ENCODE data around the gene ANXA11. TPM values are rescaled to one million over a fixed set of nuclear protein-coding genes. Genes with fewer than 3 reads are reported as not detected.

Gene ANXA11
- total RNA-seq, 1 donor from 2014 or later, result 237 TPM

DNA sequence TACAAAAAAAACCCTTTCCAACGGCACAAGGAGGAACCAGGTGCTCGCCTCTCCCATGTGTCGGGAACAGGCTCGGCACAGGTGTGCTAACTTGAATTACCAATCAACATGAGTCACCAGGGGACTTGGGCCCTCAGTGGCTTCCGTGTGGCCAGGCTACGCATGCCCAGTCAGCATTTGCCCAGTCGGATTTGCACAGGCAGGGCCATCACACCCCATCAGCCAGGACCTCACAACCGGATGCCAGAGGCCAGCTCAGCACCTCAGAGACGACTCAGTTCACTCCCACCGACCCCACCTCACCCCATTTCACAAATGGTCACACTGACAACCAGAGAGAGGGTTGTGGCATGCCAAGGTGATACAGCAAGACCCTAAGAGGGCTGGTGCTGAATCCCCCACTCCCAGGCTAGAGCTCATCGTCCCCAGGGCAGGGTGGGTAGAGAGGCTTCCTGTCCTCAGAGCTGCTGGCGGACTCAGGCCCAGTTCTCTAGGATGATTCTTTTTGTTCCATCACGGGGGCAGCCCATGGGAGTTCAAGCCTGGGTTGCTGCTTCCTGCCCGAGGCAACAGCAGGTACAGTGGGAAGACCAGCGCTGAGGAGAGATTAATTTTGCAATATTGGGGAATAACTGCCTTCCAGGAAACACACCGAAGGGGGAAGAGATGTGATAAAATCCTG is 13.6 kb downstream of the ANXA11 start:
- intact Hi-C loops (cut with micrococcal nuclease), result no loop called here

DNA sequence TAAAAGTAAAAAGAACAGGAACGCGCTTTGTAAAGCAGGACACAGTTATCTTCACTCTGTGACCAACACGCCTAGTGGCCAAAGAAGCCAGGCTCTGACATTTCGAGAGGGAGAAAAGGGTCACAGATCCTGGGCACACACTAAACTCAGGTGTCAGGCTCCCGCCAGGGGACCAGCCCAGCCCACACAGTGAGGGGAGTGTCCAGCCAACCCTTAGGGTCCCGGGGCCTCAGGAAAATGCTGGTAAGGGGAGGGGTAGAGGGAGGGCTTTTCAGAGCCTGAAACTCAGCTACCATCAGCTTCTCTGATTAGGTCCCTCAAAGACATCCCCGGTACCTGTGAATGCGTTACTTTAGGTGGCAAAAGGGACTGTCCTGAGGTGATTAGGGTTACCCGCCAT is 16.6 kb downstream of the ANXA11 start:
- intact Hi-C loops (cut with micrococcal nuclease), result loop anchor here (5.0 to 10.0 kb wide), 3 partner anchors 339 to 1124 kb away; partner anchors contain the start of gene ZMIZ1

GRCh38 chr10:80187465-80188409 is 17.6 kb downstream of the ANXA11 start:
- intact Hi-C loops (cut with micrococcal nuclease), result loop anchor here (1.0 to 10.0 kb wide), 9 partner anchors 9 to 1123 kb away; partner anchors contain the start of genes TSPAN14 and ZMIZ1

DNA sequence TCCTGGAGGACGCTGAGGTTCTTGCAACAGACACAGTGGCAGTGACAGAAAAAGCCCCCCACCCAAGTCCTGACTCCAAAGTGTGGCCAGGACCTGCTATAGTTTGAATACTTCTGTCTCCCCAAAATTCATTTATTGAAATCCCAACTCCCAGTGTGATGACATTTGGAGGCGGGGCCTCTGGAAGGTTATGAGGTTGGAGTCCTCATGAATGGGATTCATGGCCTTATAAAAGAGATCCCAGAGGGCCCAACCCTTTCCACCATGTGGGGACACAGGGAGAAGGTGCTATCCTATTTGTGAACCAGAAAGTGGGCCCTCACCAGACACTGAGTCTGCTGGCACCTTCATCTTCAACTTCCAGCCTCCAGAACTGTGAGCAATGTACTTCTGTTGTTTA is 18.3 kb downstream of the ANXA11 start:
- intact Hi-C loops (cut with micrococcal nuclease), result loop anchor here (1.0 to 10.0 kb wide), 9 partner anchors 9 to 1122 kb away; partner anchors contain the start of genes TSPAN14 and ZMIZ1

- intact Hi-C loops (cut with micrococcal nuclease), result loop anchor here (1.0 to 10.0 kb wide), 9 partner anchors 10 to 1122 kb away; partner anchors contain the start of genes TSPAN14 and ZMIZ1
Measured at GRCh38 chr10:80186364-80187012, 18.8 kb downstream of the ANXA11 start.

DNA sequence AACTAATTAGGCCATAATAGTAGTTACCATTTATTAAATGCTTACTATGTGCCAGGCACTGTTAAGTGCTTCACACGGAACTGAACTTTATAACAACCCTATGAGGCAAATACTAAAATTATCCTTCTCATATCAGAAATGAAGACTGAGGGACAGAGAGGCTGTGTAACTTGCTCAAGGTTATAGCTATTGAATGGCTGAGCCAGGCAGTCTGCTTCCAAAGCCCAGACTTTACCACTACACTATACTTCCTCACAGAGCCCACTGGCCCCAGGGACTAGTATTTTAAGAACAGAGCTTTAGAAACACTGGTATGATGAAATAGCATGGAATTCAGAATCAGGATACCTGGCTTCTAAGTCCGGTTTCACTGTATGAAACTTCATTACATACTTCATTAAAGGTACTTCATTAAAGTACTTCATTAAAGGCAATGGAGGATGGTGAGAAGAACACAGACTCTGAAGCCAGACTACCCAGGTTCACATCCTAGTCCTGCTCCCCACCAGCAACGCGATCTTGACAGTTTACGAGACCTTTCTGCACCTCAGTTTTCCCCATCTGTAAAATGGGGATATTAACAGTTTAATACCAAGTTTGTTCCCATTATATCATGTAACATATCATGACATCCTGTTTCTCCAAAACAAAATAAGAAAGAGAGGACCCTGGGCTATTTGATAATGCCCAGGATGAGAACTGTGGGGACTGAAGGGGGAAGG is 19.6 kb downstream of the ANXA11 start:
- intact Hi-C loops (cut with micrococcal nuclease), result loop anchor here (5.0 to 10.0 kb wide), 3 partner anchors 342 to 1121 kb away; partner anchors contain the start of gene ZMIZ1

GRCh38 chr10:80184291-80184690 is 21.0 kb downstream of the ANXA11 start:
- intact Hi-C loops (cut with micrococcal nuclease), result loop anchor here (10.0 kb wide), 2 partner anchors 1039 to 1119 kb away; partner anchors contain the start of gene ZMIZ1

GRCh38 chr10:80183436-80183835 is 21.9 kb downstream of the ANXA11 start:
- intact Hi-C loops (cut with micrococcal nuclease), result loop anchor here (10.0 kb wide), 2 partner anchors 1039 to 1119 kb away; partner anchors contain the start of gene ZMIZ1

DNA sequence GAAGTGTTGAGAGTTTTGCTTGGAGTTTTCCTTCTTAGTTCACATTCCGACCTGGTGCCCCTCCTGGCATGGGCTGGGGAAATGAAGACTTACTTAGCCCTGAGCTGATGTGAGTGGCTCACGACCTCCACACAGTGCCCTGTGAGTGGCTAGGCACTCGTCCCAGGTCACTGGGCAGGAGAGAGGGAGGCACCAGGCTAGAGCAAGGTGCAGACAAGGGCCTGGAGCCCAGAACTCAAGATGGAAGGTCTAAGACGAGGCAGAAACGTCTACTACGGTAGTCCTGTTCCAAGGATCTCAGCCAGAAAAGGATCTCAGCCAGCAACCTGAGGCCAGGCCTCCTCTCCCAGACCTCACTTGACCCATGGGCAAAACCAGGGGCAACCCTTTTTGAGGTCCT is 22.4 kb downstream of the ANXA11 start:
- intact Hi-C loops (cut with micrococcal nuclease), result loop anchor here (10.0 kb wide), 2 partner anchors 1038 to 1118 kb away; partner anchors contain the start of gene ZMIZ1

- intact Hi-C loops (cut with micrococcal nuclease), result no loop called here
Measured at GRCh38 chr10:80177781-80178636, 27.3 kb downstream of the ANXA11 start.

- intact Hi-C loops (cut with micrococcal nuclease), result no loop called here
Measured at GRCh38 chr10:80176526-80176925, 28.8 kb downstream of the ANXA11 start.

DNA sequence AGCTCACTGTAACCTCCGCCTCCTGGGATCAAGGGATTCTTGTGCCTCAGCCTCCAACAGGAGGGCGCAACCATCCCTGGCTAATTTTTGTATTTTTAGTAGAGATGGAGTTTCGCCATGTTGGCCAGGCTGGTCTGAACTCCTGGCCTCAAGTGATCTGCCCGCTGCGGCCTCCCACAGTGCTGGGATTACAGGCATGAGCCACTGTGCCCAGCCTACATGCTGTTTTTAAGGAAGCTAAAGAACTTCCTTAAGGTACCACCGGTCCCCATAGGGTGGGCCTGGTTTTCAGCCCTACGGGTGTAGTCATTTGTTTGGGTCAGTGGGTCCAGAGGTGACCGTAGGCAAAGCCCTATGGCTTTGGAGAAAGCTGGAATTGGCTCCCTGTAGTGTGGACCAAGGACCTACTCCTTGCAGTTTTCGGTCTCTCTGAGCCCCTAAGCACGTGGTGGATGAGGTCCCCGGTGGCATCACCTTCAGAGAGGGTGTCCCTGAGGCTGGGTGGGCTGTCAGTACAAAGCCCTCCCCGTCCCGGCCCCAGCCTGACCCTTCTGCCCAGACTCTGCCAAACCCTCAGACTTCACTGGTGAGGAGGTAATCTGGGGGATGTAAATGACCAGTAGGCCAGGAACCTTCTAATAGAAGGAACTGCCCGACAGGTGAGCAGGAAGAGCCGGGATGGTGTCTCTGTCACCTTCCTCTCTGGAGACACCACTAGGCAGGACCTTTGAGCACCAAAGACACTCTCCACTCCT is 30.5 kb downstream of the ANXA11 start:
- intact Hi-C loops (cut with micrococcal nuclease), result no loop called here

DNA sequence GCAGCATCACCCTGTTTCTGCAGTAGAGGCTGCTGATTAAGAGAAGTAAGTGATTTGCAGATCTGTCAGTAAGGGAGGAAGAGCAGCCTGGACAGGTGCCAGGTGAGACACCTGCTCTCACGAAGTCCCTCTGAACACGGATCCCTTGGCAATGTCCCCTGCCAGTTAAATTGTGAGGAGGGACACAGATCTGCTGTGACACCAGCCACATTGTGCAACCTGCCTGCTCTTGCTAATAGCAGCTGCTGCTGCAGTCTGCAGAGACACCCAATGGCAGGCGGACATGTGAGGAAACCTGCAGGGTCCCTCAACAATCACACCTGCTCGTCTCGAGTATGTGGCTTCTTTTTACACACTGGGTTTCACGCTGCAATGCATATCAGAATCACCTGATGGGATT is 31.9 kb downstream of the ANXA11 start:
- intact Hi-C loops (cut with micrococcal nuclease), result no loop called here

- intact Hi-C loops (cut with micrococcal nuclease), result no loop called here
Measured at GRCh38 chr10:80172896-80173295, 32.4 kb downstream of the ANXA11 start.

- intact Hi-C loops (cut with micrococcal nuclease), result no loop called here
Measured at GRCh38 chr10:80171248-80171660, 34.1 kb downstream of the ANXA11 start.

- intact Hi-C loops (cut with micrococcal nuclease), result no loop called here
Measured at GRCh38 chr10:80170641-80171040, 34.7 kb downstream of the ANXA11 start.

GRCh38 chr10:80170026-80170425 is 35.3 kb downstream of the ANXA11 start:
- intact Hi-C loops (cut with micrococcal nuclease), result no loop called here

DNA sequence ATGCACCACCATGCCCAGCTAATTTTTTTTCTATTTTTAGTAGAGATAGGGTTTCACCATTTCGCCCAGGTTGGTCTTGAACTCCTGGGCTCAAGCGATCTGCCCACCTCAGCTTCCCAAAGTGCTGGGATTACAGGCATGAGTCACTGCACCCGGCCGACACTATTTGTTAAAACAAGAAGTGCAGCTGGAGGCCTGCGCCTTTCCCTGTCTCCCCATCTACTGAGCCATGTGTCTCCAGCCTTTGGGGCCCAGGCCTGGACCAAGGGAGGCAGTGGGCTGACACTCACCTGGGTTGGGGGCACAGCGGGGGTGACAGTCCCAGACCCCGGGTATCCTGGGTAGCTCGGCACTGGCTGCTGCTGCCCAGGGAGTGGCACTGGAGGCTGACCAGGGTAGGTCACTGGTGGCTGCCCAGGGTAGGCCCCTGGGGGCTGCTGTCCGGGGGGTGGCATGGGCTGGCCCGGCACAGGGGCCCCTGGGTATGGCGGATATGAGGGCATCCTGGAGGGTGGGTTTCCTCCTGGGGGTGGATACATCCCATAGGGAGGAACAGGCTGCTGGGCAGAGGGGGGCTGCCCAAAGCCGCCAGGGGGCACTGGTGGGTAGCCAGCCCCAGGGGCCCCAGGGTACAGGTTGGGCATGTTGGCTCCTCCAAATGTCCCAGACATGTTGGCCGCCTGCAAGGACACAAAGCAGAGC is 36.5 kb downstream of the ANXA11 start:
- intact Hi-C loops (cut with micrococcal nuclease), result no loop called here

Data from T-helper 1 cell treated with Interleukin-12 subunit alpha and Interleukin-12 subunit beta and Interleukin-4 antibody, amounts not matched to agents 30 ng/mL and 1 ng/mL, for 36 hours (primary cell).